ENCODE results near the gene AGTPBP1.
"Not testable (repeated sequence)": the region's sequence is repeated elsewhere in the genome, so short reads cannot be mapped to it uniquely, and the experiment has no call there.

AGTPBP1 gene

DNA sequence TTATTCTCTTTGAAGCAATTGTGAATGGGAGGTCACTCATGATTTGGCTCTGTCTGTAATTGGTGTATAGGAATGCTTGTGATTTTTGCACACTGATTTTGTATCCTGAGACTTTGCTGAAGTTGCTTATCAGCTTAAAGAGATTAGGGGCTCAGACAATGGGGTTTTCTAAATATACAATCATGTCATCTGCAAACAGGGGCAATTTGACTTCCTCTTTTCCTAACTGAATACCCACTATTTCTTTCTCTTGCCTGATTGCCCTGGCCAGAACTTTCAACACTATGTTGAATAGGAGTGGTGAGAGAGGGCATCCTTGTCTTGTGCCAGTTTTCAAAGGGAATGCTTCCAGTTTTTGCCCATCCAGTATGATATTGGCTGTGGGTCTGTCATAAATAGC lies 22.3 kb downstream of the AGTPBP1 start:
- DNase-seq = not testable (repeated sequence)

DNA sequence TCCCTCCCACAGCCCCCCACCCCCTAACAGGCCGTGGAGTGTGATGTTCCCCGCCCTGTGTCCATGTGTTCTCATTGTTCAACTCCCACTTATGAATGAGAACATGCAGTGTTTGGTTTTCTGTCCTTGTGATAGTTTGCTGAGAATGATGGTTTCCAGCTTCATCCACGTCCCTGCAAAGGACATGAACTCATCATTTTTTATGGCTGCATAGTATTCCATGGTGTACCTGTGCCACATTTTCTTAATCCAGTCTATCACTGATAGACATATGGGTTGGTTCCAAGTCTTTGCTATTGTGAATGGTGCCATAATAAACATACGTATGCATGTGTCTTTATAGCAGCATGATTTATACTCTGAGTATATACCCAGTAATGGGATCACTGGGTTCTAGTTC lies 23.9 kb downstream of the AGTPBP1 start:
- not testable (repeated sequence) for DNase-seq

DNA sequence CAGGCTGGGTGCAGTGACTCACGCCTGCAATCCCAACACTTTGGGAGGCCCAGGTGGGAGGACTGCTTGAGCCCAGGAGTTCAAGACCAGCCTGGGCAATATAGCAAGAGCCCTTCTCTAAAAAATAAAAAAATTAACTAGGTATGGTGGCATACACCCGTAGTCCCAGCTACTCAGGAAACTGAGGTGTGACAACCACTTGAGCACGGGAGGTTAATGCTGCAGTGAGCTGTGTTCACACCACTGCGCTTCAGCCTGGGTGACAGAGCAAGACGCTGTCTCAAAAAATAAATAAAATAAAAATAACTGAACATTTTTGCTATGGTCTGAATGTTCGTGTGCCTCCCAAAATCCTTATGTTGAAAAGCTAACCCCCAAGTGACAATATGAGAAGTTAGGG lies 24.5 kb downstream of the AGTPBP1 start:
- DNase-seq = no peak

DNA sequence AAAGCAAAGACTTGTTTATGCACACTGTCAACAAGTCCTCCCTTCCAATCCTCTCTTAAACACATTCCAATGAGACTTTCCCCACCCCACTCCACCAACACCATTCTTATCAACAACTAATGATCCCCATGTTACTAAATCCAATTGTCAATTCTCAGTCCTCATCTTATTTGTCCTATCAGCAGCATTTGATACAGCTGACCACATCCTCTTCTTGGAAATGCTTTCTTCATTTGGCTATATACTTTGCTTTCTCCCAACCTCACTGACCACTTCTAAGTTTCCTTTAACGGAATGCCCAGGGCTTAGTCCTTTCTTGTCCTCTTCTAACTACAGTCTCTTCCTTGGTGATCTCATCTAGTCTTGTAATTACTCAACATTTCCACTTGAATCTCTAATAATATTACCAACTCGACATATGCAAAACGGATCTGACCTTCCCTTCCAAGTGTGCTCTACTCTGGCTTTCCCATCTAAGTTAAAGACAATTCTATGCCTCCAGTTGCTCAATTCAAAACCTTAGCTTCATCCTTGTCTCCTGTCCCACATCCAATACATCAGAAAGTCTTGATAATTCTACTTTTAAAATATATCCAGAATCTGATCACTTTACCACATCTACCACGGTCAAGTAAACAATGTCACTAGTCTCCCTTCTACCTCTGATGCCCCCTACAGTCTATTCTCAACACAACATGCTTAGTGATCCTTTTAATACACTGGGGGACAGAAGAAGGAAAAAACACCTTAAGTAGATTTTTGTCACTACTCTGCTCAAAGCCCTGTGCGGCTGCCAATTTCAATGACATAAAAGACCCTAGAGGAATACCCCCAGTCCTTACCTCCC lies 25.5 kb downstream of the AGTPBP1 start:
- no peak for DNase-seq

DNA sequence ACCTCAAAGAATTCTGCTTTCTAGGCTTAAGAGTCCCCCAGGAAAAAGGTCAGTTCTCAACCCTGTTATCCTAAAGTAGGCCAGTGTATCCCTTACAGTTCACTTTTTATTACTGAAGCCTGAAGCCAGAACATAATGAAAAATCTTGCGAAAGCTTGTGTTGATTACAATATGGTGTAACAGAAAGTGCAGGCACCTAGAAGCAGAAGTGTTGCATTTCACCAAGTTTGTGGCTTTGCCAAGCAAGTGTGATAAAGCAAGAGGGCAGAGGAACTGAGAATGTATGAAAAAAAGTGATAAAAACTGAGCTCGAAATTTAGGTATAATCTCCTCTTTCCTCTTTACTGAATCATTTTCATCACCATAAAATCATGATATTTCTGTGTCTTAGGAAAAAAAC lies 26.2 kb downstream of the AGTPBP1 start:
- no peak for DNase-seq

DNA sequence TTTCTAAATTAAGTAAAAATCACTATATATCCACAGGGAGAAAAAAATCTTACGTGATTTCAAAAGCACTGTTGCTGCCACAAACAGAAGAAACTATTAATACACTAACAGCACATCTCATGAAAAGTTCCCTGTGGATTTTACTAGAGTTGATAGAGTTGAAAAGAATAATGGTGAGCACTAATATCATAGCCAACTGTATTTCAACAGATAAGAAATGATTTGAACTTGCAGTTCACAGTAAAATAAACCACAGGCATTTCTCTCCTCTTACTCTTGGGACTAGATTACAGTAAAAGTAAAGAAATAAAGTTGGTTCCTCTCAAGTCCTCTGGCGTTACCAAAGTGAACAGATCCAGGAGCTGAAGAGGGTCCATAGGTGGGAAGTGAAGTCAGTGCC lies 27.9 kb downstream of the AGTPBP1 start:
- no peak for DNase-seq

DNA sequence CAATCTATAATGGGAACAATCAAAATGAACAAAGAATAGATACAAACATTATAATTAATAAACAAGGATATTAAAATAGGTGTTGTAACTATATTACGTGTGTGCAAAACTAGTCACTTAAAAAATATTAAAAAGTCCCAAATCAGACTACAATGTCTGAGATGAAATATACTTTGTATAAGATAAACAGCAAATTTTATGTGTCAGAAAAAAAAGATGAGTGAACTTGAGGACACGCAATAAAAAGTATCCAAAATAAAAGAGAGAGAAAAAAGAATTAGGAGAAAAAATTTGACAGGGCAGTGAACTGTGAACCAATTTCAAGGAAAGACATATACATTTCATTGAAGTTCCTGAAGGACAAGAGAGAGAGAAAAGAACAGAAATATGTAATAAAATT lies 37.0 kb downstream of the AGTPBP1 start:
- no peak for DNase-seq

DNA sequence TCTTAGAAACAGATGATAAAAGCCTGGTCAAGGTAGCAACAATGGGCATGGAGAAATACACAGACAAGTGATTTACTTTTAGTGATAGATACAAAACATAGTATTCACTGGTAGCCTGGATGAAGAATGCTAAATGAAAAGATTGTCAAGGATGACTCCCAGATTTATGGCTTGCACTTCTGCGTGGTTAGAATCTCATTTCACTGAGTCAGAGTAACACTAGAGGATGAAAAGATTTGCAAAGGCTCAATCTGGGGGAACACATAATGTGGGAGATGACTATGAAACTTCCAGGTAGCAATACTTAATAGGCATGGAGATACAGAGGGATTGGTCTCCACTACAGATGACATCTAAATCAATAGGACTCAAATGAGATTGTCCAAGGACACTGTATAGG lies 38.4 kb downstream of the AGTPBP1 start:
- no peak for DNase-seq

DNA sequence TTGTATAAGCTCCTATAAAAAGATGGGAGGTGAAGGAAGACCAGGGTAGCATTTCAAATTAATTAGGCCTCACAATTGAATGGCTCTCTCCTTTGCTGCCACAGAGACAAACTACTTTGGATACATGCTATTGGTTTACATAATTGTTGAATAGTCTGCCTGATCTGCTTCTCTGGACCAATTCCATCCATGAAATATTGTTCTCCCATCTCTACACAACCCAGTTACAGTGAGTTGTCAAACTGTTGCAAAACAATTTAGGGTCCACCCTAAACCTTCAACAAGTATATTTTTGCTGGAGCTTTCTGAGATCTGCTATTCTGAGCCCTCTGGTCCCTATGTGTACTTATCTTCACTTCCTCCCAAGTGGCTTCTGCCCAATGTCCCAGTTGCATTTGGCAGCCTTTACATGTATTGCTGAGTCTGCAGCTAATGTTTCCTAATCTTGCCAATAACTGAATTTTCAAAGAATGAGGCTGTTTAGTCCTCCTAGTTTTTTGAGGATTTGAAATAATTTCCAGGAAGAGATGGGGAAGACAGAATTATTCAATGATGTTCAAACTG lies 38.9 kb downstream of the AGTPBP1 start:
- DNase-seq = no peak

DNA sequence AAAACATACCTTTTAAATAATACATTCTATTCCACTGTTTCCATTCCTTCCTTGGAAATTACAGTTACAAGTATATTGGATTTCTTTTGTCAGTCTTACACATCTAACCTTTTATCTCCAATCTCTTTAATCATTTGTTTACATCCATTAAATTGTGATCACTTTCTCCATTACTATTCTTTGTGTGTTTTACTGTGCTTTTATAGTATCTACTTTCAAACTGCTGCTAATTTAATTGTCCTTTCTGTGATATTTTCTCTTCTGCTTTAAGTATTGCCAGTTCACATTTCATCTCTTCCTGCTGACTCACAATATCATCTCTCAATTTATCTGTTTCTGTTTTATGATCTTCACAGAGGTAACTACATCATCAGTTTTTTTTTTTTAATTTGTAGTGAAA lies 39.6 kb downstream of the AGTPBP1 start:
- no peak for DNase-seq

DNA sequence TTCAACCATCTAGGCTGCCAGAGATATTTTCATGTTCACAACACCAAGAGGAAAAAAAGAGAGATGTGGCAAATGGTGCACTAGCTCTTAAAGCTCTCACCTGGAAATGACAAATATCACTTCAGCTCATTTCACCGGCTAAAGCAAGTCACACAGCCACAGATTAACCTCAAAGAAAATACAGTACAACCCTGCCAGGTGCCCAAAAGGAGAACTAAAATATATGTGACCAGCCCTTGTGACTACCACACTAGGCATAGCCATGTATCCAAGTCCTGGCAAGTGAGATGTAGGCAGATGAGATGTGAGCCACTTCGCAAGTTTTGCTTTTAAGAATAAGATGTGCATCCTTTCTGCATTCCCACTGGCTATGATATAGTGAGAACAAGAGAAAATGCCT lies 41.4 kb downstream of the AGTPBP1 start:
- DNase-seq = no peak

DNA sequence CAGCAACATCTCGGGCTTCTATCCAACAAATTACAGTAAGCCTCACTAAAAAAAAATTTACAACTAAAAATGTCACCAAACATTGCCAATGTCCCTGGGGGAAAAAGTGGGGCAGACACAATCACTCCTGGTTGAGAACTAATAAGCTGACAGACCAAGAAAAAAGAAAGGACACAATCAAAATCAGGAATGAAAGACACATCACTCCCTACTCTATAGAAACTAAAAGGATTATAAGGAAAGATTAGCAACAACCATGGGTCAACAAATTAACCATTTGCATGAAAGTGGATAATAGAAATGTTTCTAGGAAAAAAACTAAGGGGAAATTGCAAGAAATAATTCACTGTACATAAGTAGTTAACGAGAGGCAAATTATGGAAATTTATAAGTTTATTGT lies 53.4 kb downstream of the AGTPBP1 start:
- DNase-seq = no peak

DNA sequence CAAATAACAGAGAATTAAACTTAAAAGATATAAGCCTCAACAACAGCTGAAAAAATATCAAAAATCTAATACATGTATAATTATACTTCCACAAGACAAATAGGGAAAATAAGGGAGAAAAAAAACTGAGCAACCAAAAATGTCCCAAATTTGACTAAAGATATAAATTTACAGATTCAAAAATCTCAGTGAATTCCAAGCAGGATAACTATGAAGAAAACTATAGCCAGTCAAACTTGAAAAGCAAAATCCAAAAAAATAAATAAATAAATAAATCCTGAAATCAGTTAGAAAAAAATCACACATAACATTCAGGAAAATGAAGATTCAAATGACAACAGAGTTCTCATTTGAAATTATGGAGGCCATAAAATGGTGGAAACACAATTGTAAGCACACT lies 56.7 kb downstream of the AGTPBP1 start:
- no peak for DNase-seq

DNA sequence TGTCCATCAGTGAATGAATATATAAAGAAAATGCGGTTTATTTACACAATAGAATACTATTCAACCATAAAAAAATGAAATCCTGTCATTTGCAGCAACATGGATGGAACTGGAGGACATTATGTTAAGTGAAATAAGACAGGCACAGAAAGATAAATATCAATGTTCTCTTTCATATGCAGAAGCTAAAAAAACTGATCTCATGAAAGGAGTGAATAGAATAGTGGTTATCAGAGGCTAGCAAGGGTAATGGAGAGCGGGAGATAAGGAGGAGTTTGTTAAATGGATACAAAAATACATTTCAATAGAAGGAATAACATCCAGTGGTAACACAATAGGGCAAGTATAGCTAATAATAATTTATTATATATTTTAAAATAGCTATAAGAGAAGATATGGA lies 65.0 kb downstream of the AGTPBP1 start:
- DNase-seq = no peak

DNA sequence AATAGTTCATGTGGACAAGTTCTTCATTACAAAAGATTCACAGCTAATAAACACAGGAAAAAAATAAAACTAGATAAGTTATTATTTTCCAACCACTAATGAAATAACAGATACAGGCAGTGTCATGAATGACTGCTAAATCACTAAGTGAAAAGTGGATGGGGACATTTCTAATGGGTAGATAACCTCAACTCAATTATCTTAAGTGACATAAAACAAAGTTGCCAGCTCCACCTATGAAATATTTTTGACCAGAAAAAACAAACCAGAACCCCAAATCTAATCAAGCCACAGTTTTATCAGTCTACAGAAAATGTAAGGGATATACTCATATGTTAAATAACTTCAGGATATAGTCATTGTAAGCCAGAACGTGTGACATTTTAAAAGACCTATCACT lies 74.4 kb downstream of the AGTPBP1 start:
- DNase-seq = no peak

DNA sequence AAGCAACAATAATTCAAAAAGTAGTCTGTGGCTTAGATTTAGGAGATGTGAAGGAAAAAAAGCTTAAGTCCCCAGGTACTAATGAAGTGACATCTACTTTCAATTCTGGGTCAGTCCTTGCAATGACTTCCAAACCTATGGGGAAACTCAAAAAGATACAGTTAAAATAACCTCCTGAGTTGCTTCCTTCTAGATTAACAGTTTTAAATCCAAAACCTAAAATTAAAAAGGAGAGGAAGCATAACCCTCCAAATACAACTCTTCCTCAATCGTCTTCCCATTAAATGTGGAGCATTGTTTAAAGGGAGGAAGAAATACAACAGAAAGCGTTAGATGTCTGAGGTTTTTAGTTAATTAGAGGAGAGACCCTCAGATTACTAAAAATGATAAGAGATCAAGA lies 75.7 kb downstream of the AGTPBP1 start:
- DNase-seq = no peak

DNA sequence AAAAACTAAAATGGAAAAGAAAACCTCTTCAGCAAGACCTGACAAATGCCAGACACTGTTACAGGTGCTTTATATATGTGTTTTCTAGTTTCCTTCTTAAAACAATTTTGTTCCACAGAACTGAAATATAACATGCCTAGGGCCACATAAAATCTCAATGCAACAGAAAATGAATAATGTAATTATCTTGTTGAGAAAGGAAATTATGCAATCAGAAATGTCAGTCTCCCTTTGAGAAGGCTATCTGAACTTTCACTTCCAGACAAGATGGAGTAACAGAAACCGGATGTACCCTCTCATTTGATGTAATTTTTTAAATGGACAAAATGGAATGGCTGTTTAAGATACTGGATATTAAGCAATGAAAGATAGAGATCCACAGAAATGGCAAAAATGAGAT lies 79.2 kb downstream of the AGTPBP1 start:
- DNase-seq = no peak

DNA sequence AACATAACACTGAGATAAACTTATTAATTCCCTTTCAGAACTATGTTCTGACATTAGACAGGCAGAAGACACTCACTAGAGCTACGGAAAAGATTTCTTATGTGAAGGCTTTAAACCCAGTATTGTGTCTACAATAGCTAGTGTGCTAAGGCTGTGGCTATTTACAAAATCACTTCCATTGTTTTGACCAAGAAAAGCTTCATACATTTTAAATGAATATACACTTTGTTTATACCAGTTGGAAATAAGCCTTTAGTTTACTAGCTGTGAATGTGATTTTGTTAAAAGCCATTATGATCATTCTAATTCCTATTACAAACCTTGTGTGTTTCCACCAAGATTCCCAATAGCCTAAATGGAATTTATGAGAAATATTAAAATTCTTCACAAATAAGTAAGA lies 83.0 kb downstream of the AGTPBP1 start:
- no peak for DNase-seq

DNA sequence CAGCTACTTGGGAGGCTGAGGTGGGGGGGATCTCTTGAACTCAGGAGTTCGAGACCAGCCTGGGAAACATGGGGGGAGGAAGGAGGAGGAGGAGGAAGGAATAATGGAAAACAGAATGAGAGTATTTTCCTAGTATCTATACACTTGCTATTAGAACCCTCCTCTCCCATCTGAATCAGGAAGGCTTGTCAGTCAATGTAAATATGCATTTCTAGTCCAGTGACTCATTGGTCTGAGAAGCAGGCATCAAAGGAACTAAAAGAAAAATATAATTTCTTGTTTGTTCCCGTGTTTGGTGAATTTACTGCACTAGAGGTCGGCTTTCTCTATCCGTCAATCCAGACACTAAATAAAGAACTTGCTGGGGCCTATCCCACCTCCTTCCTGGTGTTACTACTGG lies 88.6 kb downstream of the AGTPBP1 start:
- no peak for DNase-seq

DNA sequence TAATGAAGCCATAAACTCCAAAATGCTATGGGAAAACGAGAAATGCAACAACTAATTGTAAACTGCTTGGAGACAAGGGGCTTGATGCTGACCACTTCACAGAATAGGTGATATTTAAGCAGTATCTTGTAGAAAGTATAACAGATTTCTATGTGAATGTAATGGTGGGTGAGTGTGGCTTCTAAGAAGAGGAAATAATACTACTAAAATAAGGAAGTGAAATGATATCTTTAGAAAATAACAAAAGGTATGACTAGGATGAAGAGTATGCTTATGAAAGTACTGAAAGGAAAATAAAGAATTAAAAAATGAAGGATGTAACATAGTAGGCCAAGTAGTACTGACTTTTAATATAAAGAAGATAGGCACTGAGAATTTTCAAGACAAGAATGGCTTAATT lies 94.2 kb downstream of the AGTPBP1 start:
- no peak for DNase-seq

DNA sequence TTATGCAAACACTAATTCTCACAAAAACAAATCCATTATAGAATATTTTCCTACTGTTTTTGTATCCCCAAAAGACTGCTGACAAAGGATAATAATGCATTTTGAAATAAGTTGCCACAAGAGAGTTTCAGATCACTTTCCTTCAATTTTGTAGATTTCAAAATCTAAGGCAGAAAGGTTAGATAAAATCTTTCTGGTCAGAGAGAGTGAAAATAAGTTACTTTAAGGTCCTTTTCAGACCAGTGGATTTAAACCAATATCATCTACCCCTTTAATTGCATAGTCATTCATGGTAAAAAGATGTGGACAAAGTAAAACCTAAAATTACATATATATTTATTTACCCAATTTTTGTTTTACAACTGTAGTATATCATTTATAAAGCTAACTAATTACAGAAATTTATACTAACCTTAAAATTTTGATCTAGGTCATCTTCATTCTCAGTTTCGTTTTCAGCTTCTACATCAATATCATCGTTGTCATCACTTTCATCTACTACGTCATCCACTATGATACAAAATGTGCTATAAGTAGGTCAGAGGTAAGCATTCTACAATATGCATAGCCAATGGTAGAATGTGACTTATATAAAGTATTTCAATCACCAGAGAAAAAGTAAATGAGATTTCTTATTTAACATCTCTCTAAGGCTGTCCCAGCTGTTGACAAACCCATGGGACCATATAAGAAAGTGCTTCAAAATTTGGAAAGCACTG lies 95.7 kb downstream of the AGTPBP1 start:
- no peak for DNase-seq

DNA sequence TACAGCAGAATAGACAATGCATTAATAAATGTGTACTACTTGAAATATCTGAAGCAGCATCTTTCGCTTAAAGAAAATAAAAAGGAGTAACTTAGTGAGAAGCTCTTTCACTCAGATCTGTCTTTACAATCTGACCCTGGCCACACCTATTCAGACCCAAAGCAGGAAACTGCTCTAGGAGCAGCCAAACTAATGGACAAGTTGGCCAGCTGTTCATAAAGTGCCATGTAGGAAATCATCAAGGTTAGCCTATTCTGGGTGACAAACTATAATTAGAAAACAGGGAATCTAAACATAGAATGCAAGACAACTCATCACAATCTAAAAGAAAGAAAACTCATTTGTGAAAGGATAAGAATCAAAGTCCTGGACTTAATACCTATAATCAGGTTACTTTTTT lies 101.3 kb downstream of the AGTPBP1 start:
- no peak for DNase-seq

DNA sequence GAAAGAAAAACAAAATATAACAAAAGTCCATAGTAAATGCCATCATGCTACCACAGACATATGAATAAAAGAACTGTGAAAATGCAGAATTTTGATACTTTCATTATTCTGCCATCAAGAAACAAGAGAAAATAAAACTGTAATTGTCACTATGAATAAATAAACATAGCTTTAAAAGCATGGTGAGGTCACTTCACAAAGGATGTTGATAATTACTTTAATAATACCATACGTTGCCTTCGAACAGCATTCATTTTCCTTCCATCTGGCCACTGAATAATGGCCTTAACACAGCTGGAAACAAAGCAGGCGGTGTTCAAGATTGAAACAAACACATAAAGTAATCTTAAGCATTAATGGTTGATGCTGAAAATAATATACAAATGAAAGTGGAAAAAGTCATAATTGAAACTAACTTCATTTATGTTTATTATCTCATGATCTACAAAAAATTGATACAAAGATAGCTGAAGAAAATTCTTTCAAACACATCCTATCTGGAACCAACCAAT lies 102.0 kb downstream of the AGTPBP1 start:
- no peak for DNase-seq

DNA sequence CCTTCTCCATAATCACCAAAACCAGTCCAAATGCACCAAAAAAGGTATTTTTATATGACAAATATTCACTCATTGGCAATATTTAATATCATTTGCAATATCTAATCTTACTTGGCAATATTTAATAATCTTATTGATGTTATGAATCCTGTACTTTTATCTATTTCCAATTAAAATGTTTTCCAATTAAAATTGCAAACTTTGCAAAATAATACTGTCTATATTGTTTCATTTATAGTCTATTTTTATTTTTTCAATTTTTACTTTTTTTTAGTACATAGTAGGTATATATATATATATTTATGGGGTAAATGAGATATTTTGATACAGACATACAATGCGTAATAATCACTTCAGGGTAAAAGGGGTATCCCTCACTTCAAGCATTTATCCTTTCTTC lies 109.9 kb downstream of the AGTPBP1 start:
- DNase-seq = no peak

Measured in CD4-positive, alpha-beta T cell treated with Interleukin-6 for 4 hours (primary cell).